GM12878 (cell line): ENCODE measurements around the gene IL17RE. TPM values are rescaled to one million over a fixed set of nuclear protein-coding genes. Genes with fewer than 3 reads are reported as not detected.

ENCODE experiments used
- BACH1 ChIP-seq: fragments of 450-650 bp; IDR thresholded peaks from 2 replicates; pipeline ENCODE4 v1.6.1; 2017; ENCODE audit warnings: mild to moderate bottlenecking, borderline replicate concordance
- E2F4 ChIP-seq: IDR thresholded peaks from 2 replicates; pipeline ENCODE4 v1.6.1; 2012; ENCODE audit warnings: low read depth, low read length, improper control_type of control experiment
- EGR1 ChIP-seq, 2 experiments: IDR thresholded peaks; 1 replicate in 1 of 2; 2 replicates in 1 of 2; pipeline ENCODE4 v1.6.1; 2011 to 2012; ENCODE audit warnings: low read depth in 2 of 2, low read length in 2 of 2, borderline replicate concordance in 1 of 2, mild to moderate bottlenecking in 1 of 2, moderate library complexity in 1 of 2
- HDAC6 ChIP-seq: fragments of 200-600 bp; sonication (generic); IDR thresholded peaks from one replicate; pipeline ENCODE4 v1.8.0; 2017; ENCODE audit warnings: antibody characterized with exemption; ENCODE audit not compliant: unreplicated experiment
- IKZF2 ChIP-seq, 2 experiments: fragments of 450-650 bp; IDR thresholded peaks; 2 replicates each; pipeline ENCODE4 v1.6.1; 2017; ENCODE audit warnings: mild to moderate bottlenecking in 2 of 2, moderate library complexity in 2 of 2
- MAX ChIP-seq: IDR thresholded peaks from 2 replicates; pipeline ENCODE4 v1.6.1; 2012; ENCODE audit warnings: low read depth, low read length, improper control_type of control experiment
- NKRF ChIP-seq: fragments of 450-650 bp; conservative IDR thresholded peaks from 2 replicates; pipeline ENCODE4 v1.6.1; 2017; ENCODE audit warnings: mild to moderate bottlenecking, moderate library complexity
- POLR2A ChIP-seq: IDR thresholded peaks from 2 replicates; pipeline ENCODE4 v1.6.1; 2011; ENCODE audit warnings: low read depth, mild to moderate bottlenecking, low read length
- ZNF217 ChIP-seq: fragments of 450-650 bp; IDR thresholded peaks from 2 replicates; pipeline ENCODE4 v1.6.1; 2017; ENCODE audit warnings: antibody characterized with exemption, mild to moderate bottlenecking
- ZNF274 ChIP-seq: IDR thresholded peaks from one replicate; pipeline ENCODE4 v1.8.0; 2011; ENCODE audit not compliant: insufficient read length, insufficient read depth
- polyA plus RNA-seq, 11 experiments: library from polyadenylated mRNA; depleted of rRNA in 4 of 11; unstranded in 6 of 11; stranded (reverse) in 5 of 11; fragments of >200 nt; fragmentation: Nextera tagmentation in 4 of 11; fragmentation: Illumina TruSeq in 1 of 11; extraction: Ambion mirVana in 4 of 11; extraction: Trizol in 1 of 11; gene quantifications; 1 replicate in 1 of 11; 2 replicates in 10 of 11; pipeline versions ENCODE4 v1.2.1 to v1.2.3, GENCODE V29; 2011 to 2016; ENCODE audit warnings: inconsistent platforms in 2 of 11, missing spikeins in 2 of 11, low read depth in 1 of 11
- total RNA-seq, 4 experiments: library from RNA; depleted of rRNA in 3 of 4; stranded (reverse); fragments of >200 nt in 3 of 4; fragmentation: Illumina TruSeq in 1 of 4; extraction: Trizol in 1 of 4; gene quantifications; 2 replicates each; pipeline versions ENCODE4 v1.2.1 to v1.2.3, GENCODE V29; 2013 to 2021
- TF ChIP-seq, protein P1 (sequence below): fragments of 450-650 bp; IDR thresholded peaks from 2 replicates; pipeline ENCODE4 v1.6.1; 2016; ENCODE audit warnings: mild to moderate bottlenecking
- TF ChIP-seq, protein P2 (sequence below): IDR thresholded peaks from 2 replicates; pipeline ENCODE4 v1.6.1; 2011; ENCODE audit warnings: low read depth, mild to moderate bottlenecking, low read length, moderate library complexity, borderline replicate concordance; ENCODE audit errors: extremely low read depth
- TF ChIP-seq, protein P3 (sequence below): IDR thresholded peaks from 2 replicates; pipeline ENCODE4 v1.6.1; 2012; ENCODE audit warnings: improper control_type of control experiment, low read depth, low read length; ENCODE audit not compliant: insufficient replicate concordance

IL17RE gene
- total and polyA plus RNA-seq, 10 of the 15 experiments (the other 5 are each of a cell fraction or from before 2014, with no cell fraction given) = 0.04 to 0.51 (median 0.12) TPM; not detected in 2

DNA sequence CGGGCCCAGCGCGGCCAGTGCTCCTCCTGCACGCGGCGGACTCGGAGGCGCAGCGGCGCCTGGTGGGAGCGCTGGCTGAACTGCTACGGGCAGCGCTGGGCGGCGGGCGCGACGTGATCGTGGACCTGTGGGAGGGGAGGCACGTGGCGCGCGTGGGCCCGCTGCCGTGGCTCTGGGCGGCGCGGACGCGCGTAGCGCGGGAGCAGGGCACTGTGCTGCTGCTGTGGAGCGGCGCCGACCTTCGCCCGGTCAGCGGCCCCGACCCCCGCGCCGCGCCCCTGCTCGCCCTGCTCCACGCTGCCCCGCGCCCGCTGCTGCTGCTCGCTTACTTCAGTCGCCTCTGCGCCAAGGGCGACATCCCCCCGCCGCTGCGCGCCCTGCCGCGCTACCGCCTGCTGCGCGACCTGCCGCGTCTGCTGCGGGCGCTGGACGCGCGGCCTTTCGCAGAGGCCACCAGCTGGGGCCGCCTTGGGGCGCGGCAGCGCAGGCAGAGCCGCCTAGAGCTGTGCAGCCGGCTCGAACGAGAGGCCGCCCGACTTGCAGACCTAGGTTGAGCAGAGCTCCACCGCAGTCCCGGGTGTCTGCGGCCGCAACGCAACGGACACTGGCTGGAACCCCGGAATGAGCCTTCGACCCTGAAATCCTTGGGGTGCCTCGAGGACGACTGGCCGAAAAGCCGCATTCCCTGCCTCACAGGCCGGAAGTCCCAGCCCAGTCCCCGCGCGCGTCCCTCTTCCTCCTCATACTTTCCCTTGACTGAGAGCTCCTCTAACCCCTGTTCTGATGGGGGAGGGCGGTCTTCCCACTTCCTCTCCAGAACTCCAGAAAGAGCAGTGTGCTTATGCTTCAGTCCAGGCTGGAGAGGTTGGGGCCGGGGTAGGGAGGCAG is 12.8 kb downstream of the IL17RE start (continued):
- TF ChIP-seq NKRF (0 out of 2 replicates have a peak, but pooled peaks have one; percentile 36), EGR1 (IDR thresholded peaks at IDR 0.05; ENCODE audit: borderline replicate concordance in 1 of 2, low read depth in 2 of 2, low read length in 2 of 2) (no peak), E2F4 (no peak), MAX (peak; percentile 44; the same call in 1 of the 2 replicates), ZNF274 (no peak), ZNF217 (0 out of 2 replicates have a peak, but pooled peaks have one; percentile 39), BACH1 (peak; percentile 95), IKZF2 (IDR thresholded peaks at IDR 0.05) (peak; percentile 20 to 32; a peak in 2 of 4 replicates), POLR2A (no peak), HDAC6 (peak; percentile 52)
- TF ChIP-seq, protein P1, sequence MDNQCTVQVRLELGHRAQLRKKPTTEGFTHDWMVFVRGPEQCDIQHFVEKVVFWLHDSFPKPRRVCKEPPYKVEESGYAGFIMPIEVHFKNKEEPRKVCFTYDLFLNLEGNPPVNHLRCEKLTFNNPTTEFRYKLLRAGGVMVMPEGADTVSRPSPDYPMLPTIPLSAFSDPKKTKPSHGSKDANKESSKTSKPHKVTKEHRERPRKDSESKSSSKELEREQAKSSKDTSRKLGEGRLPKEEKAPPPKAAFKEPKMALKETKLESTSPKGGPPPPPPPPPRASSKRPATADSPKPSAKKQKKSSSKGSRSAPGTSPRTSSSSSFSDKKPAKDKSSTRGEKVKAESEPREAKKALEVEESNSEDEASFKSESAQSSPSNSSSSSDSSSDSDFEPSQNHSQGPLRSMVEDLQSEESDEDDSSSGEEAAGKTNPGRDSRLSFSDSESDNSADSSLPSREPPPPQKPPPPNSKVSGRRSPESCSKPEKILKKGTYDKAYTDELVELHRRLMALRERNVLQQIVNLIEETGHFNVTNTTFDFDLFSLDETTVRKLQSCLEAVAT = no peak
- TF ChIP-seq, protein P2, sequence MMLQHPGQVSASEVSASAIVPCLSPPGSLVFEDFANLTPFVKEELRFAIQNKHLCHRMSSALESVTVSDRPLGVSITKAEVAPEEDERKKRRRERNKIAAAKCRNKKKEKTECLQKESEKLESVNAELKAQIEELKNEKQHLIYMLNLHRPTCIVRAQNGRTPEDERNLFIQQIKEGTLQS = no peak
- TF ChIP-seq, protein P3, sequence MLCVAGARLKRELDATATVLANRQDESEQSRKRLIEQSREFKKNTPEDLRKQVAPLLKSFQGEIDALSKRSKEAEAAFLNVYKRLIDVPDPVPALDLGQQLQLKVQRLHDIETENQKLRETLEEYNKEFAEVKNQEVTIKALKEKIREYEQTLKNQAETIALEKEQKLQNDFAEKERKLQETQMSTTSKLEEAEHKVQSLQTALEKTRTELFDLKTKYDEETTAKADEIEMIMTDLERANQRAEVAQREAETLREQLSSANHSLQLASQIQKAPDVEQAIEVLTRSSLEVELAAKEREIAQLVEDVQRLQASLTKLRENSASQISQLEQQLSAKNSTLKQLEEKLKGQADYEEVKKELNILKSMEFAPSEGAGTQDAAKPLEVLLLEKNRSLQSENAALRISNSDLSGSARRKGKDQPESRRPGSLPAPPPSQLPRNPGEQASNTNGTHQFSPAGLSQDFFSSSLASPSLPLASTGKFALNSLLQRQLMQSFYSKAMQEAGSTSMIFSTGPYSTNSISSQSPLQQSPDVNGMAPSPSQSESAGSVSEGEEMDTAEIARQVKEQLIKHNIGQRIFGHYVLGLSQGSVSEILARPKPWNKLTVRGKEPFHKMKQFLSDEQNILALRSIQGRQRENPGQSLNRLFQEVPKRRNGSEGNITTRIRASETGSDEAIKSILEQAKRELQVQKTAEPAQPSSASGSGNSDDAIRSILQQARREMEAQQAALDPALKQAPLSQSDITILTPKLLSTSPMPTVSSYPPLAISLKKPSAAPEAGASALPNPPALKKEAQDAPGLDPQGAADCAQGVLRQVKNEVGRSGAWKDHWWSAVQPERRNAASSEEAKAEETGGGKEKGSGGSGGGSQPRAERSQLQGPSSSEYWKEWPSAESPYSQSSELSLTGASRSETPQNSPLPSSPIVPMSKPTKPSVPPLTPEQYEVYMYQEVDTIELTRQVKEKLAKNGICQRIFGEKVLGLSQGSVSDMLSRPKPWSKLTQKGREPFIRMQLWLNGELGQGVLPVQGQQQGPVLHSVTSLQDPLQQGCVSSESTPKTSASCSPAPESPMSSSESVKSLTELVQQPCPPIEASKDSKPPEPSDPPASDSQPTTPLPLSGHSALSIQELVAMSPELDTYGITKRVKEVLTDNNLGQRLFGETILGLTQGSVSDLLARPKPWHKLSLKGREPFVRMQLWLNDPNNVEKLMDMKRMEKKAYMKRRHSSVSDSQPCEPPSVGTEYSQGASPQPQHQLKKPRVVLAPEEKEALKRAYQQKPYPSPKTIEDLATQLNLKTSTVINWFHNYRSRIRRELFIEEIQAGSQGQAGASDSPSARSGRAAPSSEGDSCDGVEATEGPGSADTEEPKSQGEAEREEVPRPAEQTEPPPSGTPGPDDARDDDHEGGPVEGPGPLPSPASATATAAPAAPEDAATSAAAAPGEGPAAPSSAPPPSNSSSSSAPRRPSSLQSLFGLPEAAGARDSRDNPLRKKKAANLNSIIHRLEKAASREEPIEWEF = no peak
